ENCODE results near the gene DLG5. TPM values are rescaled to one million over a fixed set of nuclear protein-coding genes. Genes with fewer than 3 reads are reported as not detected.

The DLG5 gene
- total and polyA plus RNA-seq, 4 donors, result 1.2 to 7.1 (median 4.6) TPM

DNA sequence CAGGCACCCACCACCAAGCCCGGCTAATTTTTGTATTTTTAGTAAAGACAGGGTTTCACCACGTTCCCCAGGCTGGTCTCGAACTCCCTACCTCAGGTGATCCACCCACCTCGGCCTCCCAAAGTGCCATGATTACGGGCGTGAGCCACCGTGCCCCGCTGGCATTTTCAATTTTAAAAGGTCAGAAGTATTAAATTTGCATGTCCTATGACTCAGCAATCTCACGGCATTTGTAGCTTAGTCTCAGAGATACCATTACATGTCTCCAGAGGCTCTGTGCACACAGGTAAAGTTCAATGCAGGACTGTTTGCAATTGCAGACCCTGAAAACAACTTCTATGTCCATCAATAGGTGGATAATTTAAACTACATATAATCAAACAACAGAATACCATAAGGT, 99.2 kb downstream of the DLG5 start:
- H3K9me3 ChIP-seq (ENCODE audit: control insufficient read depth in 4 of 4, low read length in 3 of 4), result no peaks in the 10 kb centered on the region
- H3K36me3 ChIP-seq (ENCODE audit: control insufficient read depth in 4 of 4, insufficient read depth in 3 of 4, low read depth in 1 of 4, low read length in 3 of 4), result peaks cover 3 to 32% (median 12%) of the 10 kb centered on the region in 4 donors
- H3K27ac ChIP-seq (ENCODE audit: low read depth in 1 of 2, low read length in 2 of 2), result no peak overlapping the region
- 93% methylated on average over 9 of the region's 9 CpGs for WGBS
- no peaks in the 10 kb centered on the region for H3K27me3 ChIP-seq (ENCODE audit: control insufficient read depth in 4 of 4, insufficient read depth in 4 of 4, low read length in 3 of 4)
- H3K4me3 ChIP-seq (ENCODE audit: low read depth in 1 of 3, low read length in 3 of 3), result no peak overlapping the region
- no peak for TF ChIP-seq HNF4A (conservative IDR thresholded peaks at IDR 0.05)
- TF ChIP-seq, protein P1, sequence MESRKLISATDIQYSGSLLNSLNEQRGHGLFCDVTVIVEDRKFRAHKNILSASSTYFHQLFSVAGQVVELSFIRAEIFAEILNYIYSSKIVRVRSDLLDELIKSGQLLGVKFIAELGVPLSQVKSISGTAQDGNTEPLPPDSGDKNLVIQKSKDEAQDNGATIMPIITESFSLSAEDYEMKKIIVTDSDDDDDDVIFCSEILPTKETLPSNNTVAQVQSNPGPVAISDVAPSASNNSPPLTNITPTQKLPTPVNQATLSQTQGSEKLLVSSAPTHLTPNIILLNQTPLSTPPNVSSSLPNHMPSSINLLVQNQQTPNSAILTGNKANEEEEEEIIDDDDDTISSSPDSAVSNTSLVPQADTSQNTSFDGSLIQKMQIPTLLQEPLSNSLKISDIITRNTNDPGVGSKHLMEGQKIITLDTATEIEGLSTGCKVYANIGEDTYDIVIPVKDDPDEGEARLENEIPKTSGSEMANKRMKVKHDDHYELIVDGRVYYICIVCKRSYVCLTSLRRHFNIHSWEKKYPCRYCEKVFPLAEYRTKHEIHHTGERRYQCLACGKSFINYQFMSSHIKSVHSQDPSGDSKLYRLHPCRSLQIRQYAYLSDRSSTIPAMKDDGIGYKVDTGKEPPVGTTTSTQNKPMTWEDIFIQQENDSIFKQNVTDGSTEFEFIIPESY (IDR thresholded peaks at IDR 0.05), result no peak
- TF ChIP-seq FOXA1 (IDR thresholded peaks at IDR 0.05), result no peak
- no peak for TF ChIP-seq SP1 (IDR thresholded peaks at IDR 0.05)
- TF ChIP-seq EGR1 (IDR thresholded peaks at IDR 0.05; ENCODE audit: low read depth in 2 of 2), result no peak
- no peak for TF ChIP-seq TAF1 (conservative IDR thresholded peaks at IDR 0.05)
- TF ChIP-seq HNF4G (IDR thresholded peaks at IDR 0.05), result no peak
- no peak for TF ChIP-seq RAD21 (IDR thresholded peaks at IDR 0.05)
- TF ChIP-seq, protein P2, sequence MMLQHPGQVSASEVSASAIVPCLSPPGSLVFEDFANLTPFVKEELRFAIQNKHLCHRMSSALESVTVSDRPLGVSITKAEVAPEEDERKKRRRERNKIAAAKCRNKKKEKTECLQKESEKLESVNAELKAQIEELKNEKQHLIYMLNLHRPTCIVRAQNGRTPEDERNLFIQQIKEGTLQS (IDR thresholded peaks at IDR 0.05), result no peak
- no peak for TF ChIP-seq JUND (IDR thresholded peaks at IDR 0.05)
- TF ChIP-seq YY1 (IDR thresholded peaks at IDR 0.05), result no peak
- no peak for TF ChIP-seq RXRA (IDR thresholded peaks at IDR 0.05)
- TF ChIP-seq NR2F2 (IDR thresholded peaks at IDR 0.05), result no peak
- TF ChIP-seq, protein P3, sequence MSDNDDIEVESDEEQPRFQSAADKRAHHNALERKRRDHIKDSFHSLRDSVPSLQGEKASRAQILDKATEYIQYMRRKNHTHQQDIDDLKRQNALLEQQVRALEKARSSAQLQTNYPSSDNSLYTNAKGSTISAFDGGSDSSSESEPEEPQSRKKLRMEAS (IDR thresholded peaks at IDR 0.05), result no peak
- TF ChIP-seq FOXA2 (IDR thresholded peaks at IDR 0.05), result no peak
- TF ChIP-seq, protein P4, sequence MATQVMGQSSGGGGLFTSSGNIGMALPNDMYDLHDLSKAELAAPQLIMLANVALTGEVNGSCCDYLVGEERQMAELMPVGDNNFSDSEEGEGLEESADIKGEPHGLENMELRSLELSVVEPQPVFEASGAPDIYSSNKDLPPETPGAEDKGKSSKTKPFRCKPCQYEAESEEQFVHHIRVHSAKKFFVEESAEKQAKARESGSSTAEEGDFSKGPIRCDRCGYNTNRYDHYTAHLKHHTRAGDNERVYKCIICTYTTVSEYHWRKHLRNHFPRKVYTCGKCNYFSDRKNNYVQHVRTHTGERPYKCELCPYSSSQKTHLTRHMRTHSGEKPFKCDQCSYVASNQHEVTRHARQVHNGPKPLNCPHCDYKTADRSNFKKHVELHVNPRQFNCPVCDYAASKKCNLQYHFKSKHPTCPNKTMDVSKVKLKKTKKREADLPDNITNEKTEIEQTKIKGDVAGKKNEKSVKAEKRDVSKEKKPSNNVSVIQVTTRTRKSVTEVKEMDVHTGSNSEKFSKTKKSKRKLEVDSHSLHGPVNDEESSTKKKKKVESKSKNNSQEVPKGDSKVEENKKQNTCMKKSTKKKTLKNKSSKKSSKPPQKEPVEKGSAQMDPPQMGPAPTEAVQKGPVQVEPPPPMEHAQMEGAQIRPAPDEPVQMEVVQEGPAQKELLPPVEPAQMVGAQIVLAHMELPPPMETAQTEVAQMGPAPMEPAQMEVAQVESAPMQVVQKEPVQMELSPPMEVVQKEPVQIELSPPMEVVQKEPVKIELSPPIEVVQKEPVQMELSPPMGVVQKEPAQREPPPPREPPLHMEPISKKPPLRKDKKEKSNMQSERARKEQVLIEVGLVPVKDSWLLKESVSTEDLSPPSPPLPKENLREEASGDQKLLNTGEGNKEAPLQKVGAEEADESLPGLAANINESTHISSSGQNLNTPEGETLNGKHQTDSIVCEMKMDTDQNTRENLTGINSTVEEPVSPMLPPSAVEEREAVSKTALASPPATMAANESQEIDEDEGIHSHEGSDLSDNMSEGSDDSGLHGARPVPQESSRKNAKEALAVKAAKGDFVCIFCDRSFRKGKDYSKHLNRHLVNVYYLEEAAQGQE (IDR thresholded peaks at IDR 0.05), result no peak
- no peak for TF ChIP-seq GABPA (IDR thresholded peaks at IDR 0.05 in 1 of 2, conservative IDR thresholded peaks at IDR 0.05 in 1 of 2)
- TF ChIP-seq, protein P5, sequence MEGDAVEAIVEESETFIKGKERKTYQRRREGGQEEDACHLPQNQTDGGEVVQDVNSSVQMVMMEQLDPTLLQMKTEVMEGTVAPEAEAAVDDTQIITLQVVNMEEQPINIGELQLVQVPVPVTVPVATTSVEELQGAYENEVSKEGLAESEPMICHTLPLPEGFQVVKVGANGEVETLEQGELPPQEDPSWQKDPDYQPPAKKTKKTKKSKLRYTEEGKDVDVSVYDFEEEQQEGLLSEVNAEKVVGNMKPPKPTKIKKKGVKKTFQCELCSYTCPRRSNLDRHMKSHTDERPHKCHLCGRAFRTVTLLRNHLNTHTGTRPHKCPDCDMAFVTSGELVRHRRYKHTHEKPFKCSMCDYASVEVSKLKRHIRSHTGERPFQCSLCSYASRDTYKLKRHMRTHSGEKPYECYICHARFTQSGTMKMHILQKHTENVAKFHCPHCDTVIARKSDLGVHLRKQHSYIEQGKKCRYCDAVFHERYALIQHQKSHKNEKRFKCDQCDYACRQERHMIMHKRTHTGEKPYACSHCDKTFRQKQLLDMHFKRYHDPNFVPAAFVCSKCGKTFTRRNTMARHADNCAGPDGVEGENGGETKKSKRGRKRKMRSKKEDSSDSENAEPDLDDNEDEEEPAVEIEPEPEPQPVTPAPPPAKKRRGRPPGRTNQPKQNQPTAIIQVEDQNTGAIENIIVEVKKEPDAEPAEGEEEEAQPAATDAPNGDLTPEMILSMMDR (IDR thresholded peaks at IDR 0.05; ENCODE audit: low read depth, low read length, missing input control), result no peak
- no peak overlapping the region for H3K9ac ChIP-seq (ENCODE audit: low read depth in 1 of 2, low read length in 2 of 2)
- no peak for DNase-seq (ENCODE audit: low spot score)
- H3K4me1 ChIP-seq (ENCODE audit: control insufficient read depth in 4 of 4, insufficient read depth in 4 of 4, low read length in 3 of 4), result no peaks in the 10 kb centered on the region
